Activated naive CD4-positive, alpha-beta T cell treated with Interleukin-2 at 50 U/mL for 16 hours (primary cell): ENCODE data around the gene DEFB132.

Experiments
- DNase-seq: peaks from one replicate; pipeline ENCODE4 v3.0.0-alpha.2; 2020

The DEFB132 gene

DNA sequence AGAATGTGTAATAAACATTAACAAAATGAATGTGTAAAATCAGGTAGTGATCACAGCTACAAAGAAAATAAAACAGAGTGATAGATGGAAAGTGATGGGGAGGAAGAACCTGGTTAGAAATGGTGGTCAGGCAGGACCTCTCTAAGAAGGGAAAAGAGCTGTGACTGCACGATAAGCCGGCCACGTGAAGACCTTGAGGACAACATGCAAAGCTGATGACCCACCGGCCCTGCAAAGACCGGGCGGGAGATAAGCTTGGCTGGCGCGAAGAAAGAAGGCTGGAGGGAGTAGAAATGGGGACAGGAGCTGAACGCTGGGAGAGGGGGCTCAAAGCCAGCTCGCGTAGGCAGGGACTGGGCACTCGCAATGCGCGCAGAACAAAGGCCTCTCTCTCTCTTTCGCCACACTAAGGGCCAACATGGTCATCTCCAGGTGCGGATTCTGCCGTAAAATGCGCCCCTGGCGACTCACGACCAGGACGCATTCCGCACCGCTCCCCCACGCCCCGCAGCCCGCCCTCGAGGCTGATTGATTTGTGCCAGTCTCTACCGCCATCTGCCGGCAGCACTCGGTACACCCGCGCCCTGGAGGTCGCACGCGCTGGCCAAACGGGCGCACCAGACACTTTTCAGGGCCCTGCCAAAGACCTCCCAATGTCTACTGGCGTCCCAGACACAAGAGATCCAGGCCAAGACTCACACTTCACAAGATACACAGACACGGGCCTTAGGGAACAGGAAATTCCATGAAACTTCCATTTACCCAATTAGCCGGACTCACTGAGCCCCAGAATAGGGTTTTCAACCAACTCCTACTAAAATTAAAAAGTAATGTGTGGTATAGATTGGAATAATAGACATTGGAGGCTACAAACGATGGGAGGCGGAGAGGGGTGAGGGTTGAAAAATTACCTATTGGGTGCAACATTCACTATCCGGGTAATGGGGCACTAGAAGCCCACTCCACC is 9.4 kb downstream of the DEFB132 start:
- peak; percentile 91 for DNase-seq

GRCh38 chr20:270517-270916 is 13.0 kb downstream of the DEFB132 start:
- DNase-seq = no peak

- DNase-seq = no peak
These were observed 13.5 kb downstream of the DEFB132 start for GRCh38 chr20:271069-271468.

DNA sequence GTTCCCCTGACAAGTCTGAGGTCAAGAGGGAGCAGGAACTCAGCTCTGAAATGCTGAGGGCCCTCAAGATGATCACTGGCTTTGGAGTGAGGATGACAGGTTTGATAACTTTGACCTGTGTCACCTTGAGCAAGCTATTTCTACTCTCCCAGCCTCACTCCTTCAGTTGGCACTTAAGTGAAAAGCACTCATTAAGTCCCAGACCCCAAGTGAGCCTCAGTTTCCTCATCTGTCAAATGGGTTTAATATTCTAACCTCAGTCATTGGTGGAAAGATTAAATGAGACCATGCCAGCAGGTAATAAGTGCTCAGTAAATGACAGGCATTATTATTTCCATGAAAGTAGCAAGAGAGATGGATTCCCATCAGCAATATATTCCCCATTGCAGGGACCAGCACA is 14.0 kb downstream of the DEFB132 start:
- DNase-seq = no peak

GRCh38 chr20:272718-273117 is 15.2 kb downstream of the DEFB132 start:
- no peak for DNase-seq

GRCh38 chr20:273884-274283 is 16.4 kb downstream of the DEFB132 start:
- DNase-seq = no peak

DNA sequence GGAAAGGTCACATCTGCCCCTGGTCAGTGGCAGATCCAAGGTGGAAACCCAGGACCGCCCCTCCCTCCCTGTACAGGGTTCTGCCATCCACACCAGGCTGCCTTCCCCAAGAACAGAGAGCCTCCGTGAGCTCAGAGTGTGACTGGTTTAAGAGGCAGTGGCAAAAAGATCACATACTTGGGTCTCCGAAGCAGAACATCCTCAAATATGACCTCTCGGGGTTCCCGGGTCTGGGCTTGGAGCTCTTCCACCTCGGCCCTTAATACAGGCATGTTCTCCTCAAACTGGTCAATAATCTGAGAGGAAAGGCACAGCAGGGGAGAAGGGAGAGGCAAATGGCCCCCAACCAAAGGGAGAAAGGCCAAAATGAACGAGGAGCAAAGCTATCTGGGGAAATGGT is 18.3 kb downstream of the DEFB132 start:
- DNase-seq = no peak

GRCh38 chr20:276620-277495 is 19.3 kb downstream of the DEFB132 start:
- DNase-seq = no peak

DNA sequence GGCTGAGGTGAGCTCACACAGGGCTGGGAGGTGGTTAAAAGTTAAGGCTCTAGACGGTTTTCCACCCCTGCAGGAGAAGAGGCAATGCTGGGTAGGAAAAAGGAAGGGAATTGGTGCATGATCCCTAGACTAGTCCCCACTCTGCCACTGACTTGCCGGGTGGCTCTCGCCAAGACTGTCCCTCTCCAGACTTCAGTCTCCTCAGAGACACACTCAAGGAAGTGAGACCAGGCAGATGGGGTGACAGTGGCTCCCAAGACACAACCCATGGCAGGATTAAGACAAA is 19.9 kb downstream of the DEFB132 start:
- no peak for DNase-seq

GRCh38 chr20:278181-278580 is 20.7 kb downstream of the DEFB132 start:
- DNase-seq = no peak

- no peak for DNase-seq
These were observed 21.4 kb downstream of the DEFB132 start for GRCh38 chr20:278607-279571.

- no peak for DNase-seq
These were observed 26.6 kb downstream of the DEFB132 start for GRCh38 chr20:284172-284571.

GRCh38 chr20:286508-286907 is 29.0 kb downstream of the DEFB132 start:
- no peak for DNase-seq

DNA sequence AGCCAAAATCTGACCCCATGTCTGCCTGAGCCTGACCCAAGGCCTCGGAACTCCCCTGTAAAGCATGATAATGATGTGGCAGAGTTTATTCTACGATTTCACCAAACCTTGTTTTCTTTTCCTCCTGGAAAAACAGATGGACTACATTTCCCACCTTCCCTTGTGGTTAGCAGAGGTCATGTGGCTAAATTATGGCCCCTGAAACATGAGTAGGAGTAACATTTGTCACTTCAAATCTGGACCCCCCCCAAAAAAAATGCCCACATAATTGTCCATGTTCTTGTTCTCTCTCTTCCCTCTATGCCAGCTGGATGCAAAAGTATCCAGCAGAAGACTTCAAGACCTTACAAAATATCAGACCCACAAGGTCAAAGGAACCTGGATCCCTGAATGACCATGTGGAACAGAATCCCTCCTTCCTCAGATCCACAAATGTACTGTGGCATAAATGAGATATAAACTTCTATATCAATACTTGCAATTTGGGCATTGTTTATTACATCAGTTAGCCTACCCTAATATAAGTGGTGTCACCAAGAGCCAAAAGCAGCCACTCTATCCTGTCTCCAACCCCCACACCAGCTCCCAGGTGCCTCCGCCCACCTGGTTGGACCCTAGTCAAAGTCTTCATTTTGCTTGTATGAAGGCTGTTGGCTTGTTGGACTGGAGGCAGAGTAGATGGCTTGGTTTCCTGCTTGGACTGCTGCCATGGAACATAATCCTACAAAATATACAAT is 31.6 kb downstream of the DEFB132 start:
- DNase-seq = no peak

GRCh38 chr20:289693-290083 is 32.2 kb downstream of the DEFB132 start:
- DNase-seq = no peak

DNA sequence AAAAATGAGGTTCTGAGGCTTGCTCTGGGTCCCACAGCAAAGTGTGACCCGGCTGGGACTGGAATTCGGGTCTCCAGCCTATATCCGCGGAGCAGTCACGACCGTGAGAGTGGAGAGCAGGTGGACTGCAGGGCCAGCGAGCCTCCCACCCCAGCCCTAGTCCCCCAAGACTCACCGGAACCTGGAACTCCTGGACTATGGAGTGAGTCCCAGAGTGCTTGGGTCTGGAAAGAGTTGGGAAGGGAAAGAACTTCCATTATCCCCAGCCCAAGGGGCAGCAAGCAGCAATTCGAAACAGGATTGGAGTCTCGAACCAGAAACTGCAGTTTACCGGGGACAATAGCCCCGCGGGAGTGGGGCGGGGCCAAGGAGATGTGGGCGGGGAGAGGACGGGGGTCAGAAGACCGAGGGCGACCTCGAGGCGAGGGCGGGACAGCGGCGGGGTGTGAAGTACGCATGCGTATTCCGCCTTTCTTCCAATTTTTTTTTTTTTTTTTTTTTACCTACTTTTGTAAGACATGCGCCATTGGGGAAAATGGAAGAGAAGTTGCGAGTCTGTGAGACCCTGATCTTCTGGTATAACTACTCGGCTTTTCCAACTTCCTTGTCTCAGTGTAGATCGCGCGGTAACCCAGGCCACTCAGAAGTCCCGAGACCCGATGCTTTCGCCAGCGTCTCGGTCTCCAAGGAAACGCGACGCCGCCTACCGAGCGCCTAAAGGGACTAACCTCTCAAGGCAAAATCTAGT is 32.7 kb downstream of the DEFB132 start, which contains the start of gene C20orf96:
TSS of gene C20orf96 (minus strand) at position 667 of the 748 bp plus-strand sequence. CDS start at position 527, 140 bp downstream.
- peak; percentile 84 for DNase-seq

DNA sequence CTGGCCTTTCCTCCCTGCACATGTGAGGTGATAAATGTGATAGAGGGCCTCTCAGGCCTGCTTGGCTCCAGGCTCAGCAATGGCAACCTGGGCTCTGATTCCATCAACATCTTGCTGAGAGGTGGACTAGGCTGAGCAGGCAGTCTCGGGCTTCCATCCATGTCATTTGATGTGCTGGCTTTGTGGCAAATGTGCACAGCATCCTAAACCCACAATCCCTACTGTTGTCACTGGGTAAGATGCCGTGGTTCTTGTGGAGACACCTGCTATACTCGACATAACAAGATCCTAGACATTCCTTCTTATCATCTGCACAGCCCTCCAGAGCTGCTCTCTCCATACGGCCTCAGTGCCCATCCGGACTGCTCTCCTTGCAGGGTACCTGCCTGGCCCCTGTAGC is 37.1 kb downstream of the DEFB132 start:
- no peak for DNase-seq

- DNase-seq = no peak
These were observed 38.3 kb downstream of the DEFB132 start for GRCh38 chr20:295804-296203.

GRCh38 chr20:297098-297924 is 39.8 kb downstream of the DEFB132 start, which contains the start of gene ZCCHC3:
Gene ZCCHC3 (plus strand): TSS chr20:297570. CDS start chr20:297587, 17 bp downstream.
- peak; percentile 85 for DNase-seq
